Panc1 (cell line): ENCODE results near the gene WRAP73. TPM values are rescaled to one million over a fixed set of nuclear protein-coding genes. Genes with fewer than 3 reads are reported as not detected.

Experiments used
- ATAC-seq: fragments of 200-7000 bp; cut with Tn5 transposase; 2 replicates; pipeline ENCODE4 v1.9.1; 2020; ENCODE audit warnings: mild to moderate bottlenecking, moderate library complexity
- BruUV-seq: library from RNA; stranded (reverse); fragments of 400-500 nt; replicated peaks from 2 replicates; lab custom pipeline; 2021; lab: Mats Ljungman, UMichigan
- CTCF ChIA-PET: fragments of 300-600 bp; sonication (Branson Sonifier 250); formaldehyde crosslinking; loops from one replicate; lab custom pipeline; 2022; ENCODE audit warnings: antibody characterized with exemption; lab: Charles Lee
- POLR2A ChIA-PET: fragments of 300-600 bp; sonication (Branson Sonifier 250); formaldehyde crosslinking; loops from one replicate; lab custom pipeline; 2022; ENCODE audit warnings: antibody characterized with exemption; lab: Charles Lee
- DNase-seq: peaks from one replicate; pipeline ENCODE4 v3.0.0-alpha.2; 2010; ENCODE audit warnings: low read depth, low spot score
- H3K27ac ChIP-seq: 2 replicates; pipeline ENCODE4 v1.5.1; 2011; ENCODE audit warnings: mild to moderate bottlenecking, low read length, inconsistent platforms
- H3K27me3 ChIP-seq: fragments of 200-500 bp; sonication (Bioruptor generic); 2 replicates; pipeline ENCODE4 v1.6.0; 2014; ENCODE audit warnings: low read length, inconsistent platforms; ENCODE audit not compliant: control insufficient read depth, insufficient read depth
- H3K36me3 ChIP-seq: fragments of 200-500 bp; sonication (Bioruptor generic); 2 replicates; pipeline ENCODE4 v1.5.1; 2014; ENCODE audit warnings: inconsistent platforms, mild to moderate bottlenecking, low read length, moderate library complexity; ENCODE audit not compliant: control insufficient read depth, insufficient read depth
- H3K4me1 ChIP-seq: 2 replicates; pipeline ENCODE4 v1.5.1; 2011; ENCODE audit warnings: inconsistent platforms, mild to moderate bottlenecking, low read length, moderate library complexity; ENCODE audit not compliant: control insufficient read depth, insufficient read depth
- H3K4me3 ChIP-seq, 2 experiments: 2 replicates each; pipeline ENCODE4 v1.5.1; 2011 to 2012; ENCODE audit warnings: low read depth in 2 of 2, low read length in 2 of 2, mild to moderate bottlenecking in 2 of 2, inconsistent platforms in 1 of 2, moderate library complexity in 1 of 2
- H3K9me3 ChIP-seq: fragments of 200-500 bp; sonication (Bioruptor generic); 2 replicates; pipeline ENCODE4 v1.5.1; 2014; ENCODE audit warnings: low read depth, mild to moderate bottlenecking, inconsistent platforms, low read length, moderate library complexity; ENCODE audit not compliant: control insufficient read depth, insufficient read depth
- CTCF ChIP-seq: fragments of 450-650 bp; IDR thresholded peaks from 2 replicates; pipeline ENCODE4 v1.5.1; 2017; ENCODE audit warnings: mild to moderate bottlenecking
- POLR2AphosphoS5 ChIP-seq: IDR thresholded peaks from 2 replicates; pipeline ENCODE4 v1.6.1; 2012; ENCODE audit warnings: mild to moderate bottlenecking, low read depth, low read length, moderate library complexity
- REST ChIP-seq, 2 experiments: IDR thresholded peaks; 2 replicates each; pipeline ENCODE4 v1.6.1; 2011 to 2012; ENCODE audit warnings: low read depth in 2 of 2, control low read depth in 1 of 2, low read length in 1 of 2, mild to moderate bottlenecking in 1 of 2, moderate library complexity in 1 of 2; ENCODE audit not compliant: insufficient read depth in 1 of 2
- SIN3A ChIP-seq: IDR thresholded peaks from 2 replicates; pipeline ENCODE4 v1.6.1; 2012; ENCODE audit warnings: low read depth, mild to moderate bottlenecking, low read length, moderate library complexity, borderline replicate concordance; ENCODE audit not compliant: insufficient read depth
- TCF7L2 ChIP-seq: IDR thresholded peaks from 2 replicates; pipeline ENCODE4 v1.6.1; 2011; ENCODE audit warnings: mild to moderate bottlenecking, low read depth, low read length, inconsistent platforms
- in situ Hi-C: cut with HindIII; loops from 2 replicates; pipeline ENCODE4 v1.10.0; 2016; ENCODE audit warnings: low sequenced_read_pairs, low pct_unique_long_range_greater_than_20kb
- intact Hi-C: fragments of 100-400 bp; cut with micrococcal nuclease; formaldehyde crosslinking; loops from one replicate; pipeline ENCODE4 v1.10.0; 2022; ENCODE audit not compliant: unreplicated experiment
- total RNA-seq: library from RNA; stranded (reverse); gene quantifications from one replicate; pipeline ENCODE4 v1.2.1, GENCODE V29; 2021; ENCODE audit not compliant: unreplicated experiment

The WRAP73 gene
- total RNA-seq, 1 experiment from 2014 or later = 27.1 TPM

GRCh38 chr1:3609769-3610526, 40.0 kb downstream of the WRAP73 start:
- no peak for ATAC-seq
- ChIA-PET POLR2A (no interaction called here), CTCF (no interaction called here)
- Histone ChIP-seq H3K27ac (no peak overlapping the region), H3K4me1 (peaks cover 28% of the 10 kb centered on the region), H3K9me3 (no peaks in the 10 kb centered on the region), H3K36me3 (no peaks in the 10 kb centered on the region), H3K27me3 (no peaks in the 10 kb centered on the region), H3K4me3 (no peak overlapping the region)
- TF ChIP-seq SIN3A = no peak
- TF ChIP-seq TCF7L2 = no peak
- TF ChIP-seq REST (IDR thresholded peaks at IDR 0.05; ENCODE audit: insufficient read depth in 1 of 2, low read depth in 2 of 2, low read length in 1 of 2) = no peak
- no peak for TF ChIP-seq POLR2AphosphoS5
- TF ChIP-seq CTCF = no peak
- intact Hi-C loops (no loop called here), in situ Hi-C loops (no loop called here)
- no peak for DNase-seq
- BruUV-seq = no TSS peak

- CTCF ChIA-PET = interaction anchor here (0.5 to 0.8 kb wide), 2 partner anchors 18 to 118 kb away, joined by 3 to 4 read pairs; no protein-coding TSS in a partner anchor
- Histone ChIP-seq H3K4me1 (peaks cover 25% of the 10 kb centered on the region), H3K27me3 (no peaks in the 10 kb centered on the region), H3K9me3 (no peaks in the 10 kb centered on the region), H3K4me3 (no peak overlapping the region), H3K27ac (no peak overlapping the region), H3K36me3 (no peaks in the 10 kb centered on the region)
- in situ Hi-C loops (no loop called here), intact Hi-C loops (no loop called here)
- ATAC-seq = no peak
- BruUV-seq = no TSS peak
- no peak for DNase-seq
- TF ChIP-seq POLR2AphosphoS5 (no peak), SIN3A (no peak), CTCF (no peak), REST (IDR thresholded peaks at IDR 0.05; ENCODE audit: insufficient read depth in 1 of 2, low read depth in 2 of 2, low read length in 1 of 2) (no peak), TCF7L2 (no peak)
- POLR2A ChIA-PET = no interaction called here
Observed at GRCh38 chr1:3609016-3609768, 40.7 kb downstream of the WRAP73 start.
